Left ventricle myocardium inferior (tissue), 1 donor: ENCODE data around the gene RADIL. TPM values are rescaled to one million over a fixed set of nuclear protein-coding genes. Genes with fewer than 3 reads are reported as not detected.

Experiments
- DNase-seq: peaks from one replicate; pipeline ENCODE4 v3.0.0-alpha.2; 2020
- H3K27ac ChIP-seq: fragments of 200-600 bp; replicated peaks from 2 replicates; pipeline ENCODE4 v1.8.0; 2021
- H3K27me3 ChIP-seq: fragments of 200-600 bp; 2 replicates; pipeline ENCODE4 v1.8.0; 2021; ENCODE audit warnings: low read depth
- H3K36me3 ChIP-seq: fragments of 200-600 bp; 2 replicates; pipeline ENCODE4 v1.8.0; 2021
- H3K4me1 ChIP-seq: fragments of 200-600 bp; 2 replicates; pipeline ENCODE4 v1.8.0; 2021
- H3K4me3 ChIP-seq: fragments of 200-600 bp; 2 replicates; pipeline ENCODE4 v1.8.0; 2021; ENCODE audit warnings: mild to moderate bottlenecking, moderate library complexity
- H3K9me3 ChIP-seq: fragments of 200-600 bp; replicated peaks from 2 replicates; pipeline ENCODE4 v1.8.0; 2021
- CTCF ChIP-seq: fragments of 200-600 bp; IDR thresholded peaks from 2 replicates; pipeline ENCODE4 v1.8.0; 2021; ENCODE audit warnings: antibody characterized with exemption, mild to moderate bottlenecking, borderline replicate concordance
- intact Hi-C: fragments of 100-400 bp; cut with micrococcal nuclease; formaldehyde crosslinking; loops from one replicate; pipeline ENCODE4 v1.11.0; 2022
- total RNA-seq: library from RNA; stranded (reverse); fragmentation: NEBNext Ultra II Directional; extraction: Animal tissue kit (Norgen Biotek cat#: 25700); gene quantifications from one replicate; pipeline ENCODE4 v1.2.1, GENCODE V29; 2021
- donor health status: DM: no; HTN: yes; CAD: no; lungs with severe emphysema.

The RADIL gene
- total RNA-seq, 1 donor from 2014 or later = 4.5 TPM

- no peak for DNase-seq
- Histone ChIP-seq H3K9me3 (no peaks in the 10 kb centered on the region), H3K4me3 (no peak overlapping the region), H3K27ac (peak overlapping the region; percentile 55), H3K4me1 (peaks cover 19% of the 10 kb centered on the region), H3K36me3 (peaks cover 23% of the 10 kb centered on the region), H3K27me3 (no peaks in the 10 kb centered on the region)
- intact Hi-C loops = no loop called here
- TF ChIP-seq CTCF = no peak
Observed at GRCh38 chr7:4838626-4839334, 44.7 kb downstream of the RADIL start.

- Histone ChIP-seq H3K27ac (peak overlapping the region; percentile 55), H3K4me3 (no peak overlapping the region), H3K27me3 (no peaks in the 10 kb centered on the region), H3K36me3 (peaks cover 24% of the 10 kb centered on the region), H3K4me1 (peaks cover 14% of the 10 kb centered on the region), H3K9me3 (no peaks in the 10 kb centered on the region)
- DNase-seq = no peak
- intact Hi-C loops = no loop called here
- TF ChIP-seq CTCF = no peak
Observed at GRCh38 chr7:4837803-4838625, 45.5 kb downstream of the RADIL start.

GRCh38 chr7:4837041-4837802 is 46.3 kb downstream of the RADIL start:
- Histone ChIP-seq H3K27me3 (no peaks in the 10 kb centered on the region), H3K27ac (peak overlapping the region; percentile 55), H3K36me3 (peaks cover 24% of the 10 kb centered on the region), H3K9me3 (no peaks in the 10 kb centered on the region), H3K4me1 (peaks cover 13% of the 10 kb centered on the region), H3K4me3 (no peak overlapping the region)
- intact Hi-C loops = no loop called here
- no peak for TF ChIP-seq CTCF
- DNase-seq = no peak

- Histone ChIP-seq H3K27me3 (no peaks in the 10 kb centered on the region), H3K36me3 (peaks cover 24% of the 10 kb centered on the region), H3K4me1 (peaks cover 13% of the 10 kb centered on the region), H3K9me3 (no peaks in the 10 kb centered on the region), H3K4me3 (no peak overlapping the region), H3K27ac (no peak overlapping the region)
- intact Hi-C loops = no loop called here
- DNase-seq = no peak
- no peak for TF ChIP-seq CTCF
Observed at GRCh38 chr7:4836206-4836661, 47.3 kb downstream of the RADIL start.
